GM18907 (cell line): ENCODE data around the gene PCARE.
"Not testable (repeated sequence)": the region's sequence is repeated elsewhere in the genome, so short reads cannot be mapped to it uniquely, and the experiment has no call there.

Experiments used
- ATAC-seq: cut with Tn5 transposase; IDR thresholded peaks from one replicate; pipeline ENCODE4 v1.9.1; 2021; ENCODE audit warnings: mild to moderate bottlenecking, moderate library complexity; ENCODE audit not compliant: unreplicated experiment

Gene PCARE

DNA sequence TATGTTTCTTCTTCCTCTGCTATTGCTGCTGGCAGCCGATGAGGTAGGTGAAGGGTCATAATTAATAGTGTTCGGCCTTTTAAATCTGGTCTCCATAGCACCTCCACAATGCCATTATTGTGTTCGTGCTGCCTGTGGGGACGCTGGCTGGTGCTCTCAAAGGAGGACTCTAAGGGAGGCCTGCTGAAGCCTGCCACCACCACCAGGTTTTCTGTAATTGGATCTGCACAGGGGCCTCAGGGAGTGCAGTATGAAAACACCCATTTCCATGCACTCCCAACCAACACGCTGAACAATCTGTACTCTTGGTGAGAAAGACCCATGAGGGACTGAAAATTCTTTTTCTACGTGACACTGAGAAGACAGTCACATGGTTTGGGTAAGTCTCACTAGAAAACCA lies 23.2 kb upstream of the PCARE start:
- ATAC-seq: no peak

DNA sequence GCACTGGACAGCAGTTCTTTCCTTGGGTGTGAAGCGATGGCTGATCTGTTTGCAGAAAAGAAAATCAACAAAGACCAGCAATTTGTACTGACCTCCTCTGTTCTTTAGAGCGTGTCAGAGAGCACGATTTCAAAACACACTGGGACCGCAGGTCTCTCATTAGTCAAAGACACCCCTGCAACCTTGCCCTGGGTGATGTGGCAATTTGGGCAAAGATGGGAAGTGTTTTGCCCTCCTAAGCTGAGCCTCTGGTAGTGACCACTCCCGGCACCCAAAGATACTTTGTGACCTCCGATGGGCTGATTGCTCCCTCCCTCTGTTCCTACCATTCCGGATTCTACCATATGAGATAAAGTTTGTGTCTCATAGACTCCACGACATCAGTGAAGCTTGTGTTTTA lies 22.6 kb upstream of the PCARE start:
- no peak for ATAC-seq

DNA sequence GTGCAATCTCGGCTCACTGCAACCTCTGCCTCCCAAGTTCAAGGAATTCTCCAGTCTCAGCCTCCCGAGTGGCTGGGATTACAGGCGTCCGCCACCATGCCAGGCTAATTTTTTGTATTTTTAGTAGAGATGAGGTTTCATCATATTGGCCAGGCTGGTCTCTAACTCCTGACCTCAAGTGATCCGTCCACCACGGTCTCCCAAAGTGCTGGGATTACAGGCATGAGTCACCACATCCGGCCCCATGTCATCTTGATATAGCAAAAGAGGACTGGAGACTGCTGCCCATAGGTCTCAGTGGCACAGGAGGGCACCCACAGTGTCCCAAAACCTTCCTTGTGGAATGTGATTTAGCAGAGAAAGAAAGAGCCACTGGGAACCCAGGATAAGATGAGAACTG lies 16.0 kb upstream of the PCARE start:
- not testable (repeated sequence) for ATAC-seq

DNA sequence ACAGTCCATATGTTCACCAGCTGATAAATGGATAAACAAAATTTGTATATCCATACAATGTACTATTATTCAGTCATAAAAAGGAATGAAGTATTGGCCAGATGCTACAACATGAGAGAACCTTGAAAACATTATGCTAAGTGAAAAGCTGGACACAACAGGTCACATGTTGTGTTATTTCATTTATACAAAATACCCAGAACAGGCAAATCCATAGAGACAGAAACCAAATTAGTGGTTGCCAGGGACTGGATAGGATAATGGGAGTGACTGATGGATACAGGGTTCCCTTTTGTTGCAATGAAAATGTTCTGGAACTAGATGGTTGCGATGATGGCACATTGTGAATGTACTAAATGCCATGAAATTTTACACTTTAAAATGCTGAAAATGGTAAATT lies 10.2 kb upstream of the PCARE start:
- no peak for ATAC-seq

DNA sequence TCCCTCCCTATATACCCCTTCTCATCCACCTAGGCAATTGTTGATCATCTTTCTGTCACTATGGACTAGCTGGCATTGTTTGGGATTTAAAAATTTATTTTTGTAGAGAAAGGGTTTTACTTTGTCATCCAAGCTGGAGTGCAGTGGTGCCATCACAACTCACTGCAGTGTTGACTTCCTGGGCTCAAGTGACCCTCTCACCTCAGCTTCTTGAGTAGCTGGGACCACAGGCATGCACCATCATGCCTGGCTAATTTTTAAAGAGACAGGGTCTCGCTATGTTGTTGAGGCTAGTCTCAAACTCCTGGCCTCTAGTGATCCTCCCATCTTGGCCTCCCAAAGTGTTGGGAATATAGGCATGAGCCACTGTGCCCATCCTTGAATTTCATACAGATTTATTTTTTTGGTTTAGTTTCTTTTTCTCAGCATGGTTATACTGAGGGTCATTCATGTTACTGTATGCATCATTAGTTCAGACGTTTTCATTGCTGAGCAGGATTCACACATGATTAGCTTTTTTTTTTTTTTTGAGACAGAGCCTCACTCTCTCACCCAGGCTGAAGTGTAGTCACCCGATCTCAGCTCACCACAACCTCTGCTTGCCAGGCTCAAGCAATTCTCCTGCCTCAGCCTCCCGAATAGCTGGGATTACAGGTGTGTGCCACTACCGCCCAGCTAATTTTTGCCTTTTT lies 8.6 kb upstream of the PCARE start:
- peak; percentile 78 for ATAC-seq

DNA sequence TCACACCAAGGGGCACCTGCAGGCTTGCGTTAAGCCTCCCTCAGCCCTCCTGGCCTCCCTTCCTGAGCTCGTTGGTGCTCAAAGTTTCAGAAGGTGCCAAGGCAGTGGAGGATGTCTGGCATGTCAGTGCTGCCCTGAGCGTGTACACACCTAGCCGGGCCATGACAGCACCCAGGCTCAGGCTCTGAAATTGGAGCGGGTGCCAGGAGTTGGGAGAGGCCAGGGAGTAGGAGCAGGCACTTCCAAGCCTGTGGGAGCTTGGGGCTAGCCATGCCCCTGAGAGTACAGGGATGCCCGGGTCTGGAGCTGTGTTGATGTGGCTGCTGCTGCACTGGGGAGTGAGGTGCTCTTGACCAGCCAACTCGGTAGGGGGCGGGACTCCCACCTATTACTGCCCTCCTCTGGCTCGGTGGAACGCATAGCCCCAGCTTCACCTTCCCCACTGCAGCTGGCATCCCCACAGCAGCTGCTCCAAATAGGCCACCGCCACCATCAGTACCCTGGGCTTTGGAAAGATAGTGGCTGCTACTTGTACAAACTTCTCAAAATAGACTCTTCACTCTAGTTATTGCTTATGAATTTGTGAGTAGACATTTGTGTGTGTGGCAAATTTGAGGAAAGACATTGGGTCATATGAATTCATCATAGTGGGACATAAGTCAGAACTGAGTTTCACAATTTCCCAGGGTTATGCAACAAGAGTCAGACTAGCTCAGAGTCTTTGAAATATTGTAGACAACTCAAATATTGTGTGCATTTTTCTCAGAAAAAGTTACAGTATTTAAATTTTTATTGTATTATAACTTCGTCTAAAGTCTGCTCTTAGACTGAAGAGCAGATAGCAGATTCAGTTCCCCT lies 6.8 kb upstream of the PCARE start:
- ATAC-seq: no peak

DNA sequence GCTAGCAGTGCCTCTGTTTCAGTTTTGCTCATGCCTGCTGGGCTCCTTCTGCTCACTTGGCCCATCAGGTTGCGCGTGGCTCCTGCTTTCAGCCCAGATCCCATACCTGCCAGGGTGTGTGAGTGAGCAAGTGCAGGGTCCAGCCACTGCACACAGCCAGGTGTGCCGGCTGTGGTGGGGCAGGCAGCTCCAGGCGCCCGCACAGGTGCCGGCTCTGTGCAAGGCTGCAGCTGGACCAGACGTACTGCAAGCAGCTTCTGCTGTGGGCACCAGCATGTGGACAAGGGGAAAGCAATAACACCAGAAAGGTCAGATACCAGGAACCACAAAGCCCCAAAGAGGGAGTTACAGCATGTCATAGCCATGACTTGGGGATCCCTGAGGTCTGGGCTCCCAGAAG lies 5.6 kb upstream of the PCARE start:
- no peak for ATAC-seq

DNA sequence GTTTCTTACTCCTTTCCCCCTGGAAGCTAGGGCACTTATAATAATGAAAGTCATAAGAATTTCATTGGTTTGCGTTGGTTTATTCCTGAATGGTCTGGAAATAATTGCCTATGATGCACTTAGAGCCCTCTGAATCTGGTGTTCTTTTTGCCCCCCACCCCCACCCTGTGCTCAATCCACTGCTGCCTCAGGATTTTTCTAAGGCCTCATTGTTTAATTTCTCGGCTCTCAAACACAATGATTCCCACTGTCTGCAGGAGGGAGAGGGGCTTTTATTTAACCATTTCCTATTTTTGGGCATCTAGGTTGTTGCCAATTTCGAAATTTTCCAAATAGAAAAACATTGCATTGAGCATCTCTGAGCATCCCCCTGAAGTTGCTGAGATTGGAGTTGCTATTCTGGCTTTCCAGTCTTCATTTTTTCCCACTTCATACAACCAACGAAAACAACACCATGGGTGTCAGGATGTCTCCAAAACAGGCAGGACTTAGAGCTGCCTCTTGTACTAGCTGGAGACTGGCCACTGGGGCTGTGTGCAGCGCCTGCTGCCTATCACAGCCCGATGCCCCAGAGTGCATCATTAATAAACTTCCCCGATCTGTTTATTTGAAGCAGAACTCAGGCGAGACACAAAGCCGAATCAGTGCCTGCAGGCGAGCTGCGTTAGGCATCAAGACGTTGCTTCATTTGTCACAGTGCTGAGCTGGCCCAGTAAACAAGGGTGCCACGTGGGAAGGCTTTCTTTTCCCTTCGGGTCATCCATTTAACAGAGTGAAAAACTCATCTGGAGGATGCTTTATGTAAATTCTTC lies 1.8 kb upstream of the PCARE start:
- ATAC-seq: no peak

DNA sequence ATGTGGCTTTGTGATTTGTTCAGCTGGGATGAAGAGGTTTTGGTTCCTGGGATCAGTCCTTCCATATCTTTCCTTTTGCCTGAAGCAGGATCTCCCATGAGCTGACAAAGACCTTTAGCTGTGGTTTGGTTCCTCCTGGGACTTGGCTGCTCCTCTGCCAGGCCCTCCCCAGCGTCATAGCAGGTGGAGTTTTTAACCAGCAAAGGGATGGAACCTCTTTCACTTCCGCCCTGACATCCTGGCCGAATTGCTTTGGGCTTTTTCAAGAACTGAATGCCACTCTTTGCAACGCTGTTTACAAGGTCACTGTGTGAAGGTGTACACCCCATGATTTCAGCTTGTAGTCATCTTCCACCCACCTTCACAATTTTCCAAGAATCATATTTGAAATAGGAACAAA lies 390 bp downstream of the PCARE start:
- ATAC-seq: no peak

DNA sequence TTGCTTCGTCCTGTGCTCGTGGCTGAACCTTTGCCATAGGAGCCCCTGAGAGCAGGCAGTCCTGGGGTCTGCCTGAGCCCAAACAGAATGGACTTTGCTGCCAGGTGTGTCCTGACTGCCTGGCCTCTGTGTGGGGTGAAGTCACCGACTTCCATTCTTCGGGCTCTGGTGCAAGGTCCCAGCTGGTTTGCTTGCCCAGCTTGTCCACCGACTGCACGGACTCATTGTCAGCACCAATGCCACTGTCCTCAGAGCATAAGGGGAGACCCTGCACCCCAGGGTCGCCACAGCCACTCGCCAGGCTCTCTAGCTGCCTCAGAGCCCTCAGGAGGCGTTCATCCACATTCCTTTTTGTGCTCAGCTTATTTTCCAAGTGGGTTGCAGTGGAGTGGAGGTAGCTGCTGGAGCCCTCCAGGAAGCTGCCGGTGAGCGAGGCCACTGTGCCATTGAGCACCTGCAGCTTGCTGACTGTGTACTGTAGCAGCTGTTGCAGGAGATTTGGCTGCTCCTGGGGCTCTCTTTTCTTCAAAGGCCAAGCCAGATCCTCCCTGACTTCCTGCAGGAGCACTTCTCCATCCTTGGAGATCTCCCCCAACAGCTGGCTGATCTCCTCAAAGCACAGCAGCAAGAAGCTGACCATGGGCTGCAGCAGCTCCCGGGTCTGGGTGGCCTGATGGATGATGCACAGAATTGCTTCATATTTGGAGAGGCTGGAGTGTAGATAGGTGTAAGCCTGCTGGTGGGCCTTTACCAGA lies 1.2 kb downstream of the PCARE start:
- ATAC-seq: no peak

DNA sequence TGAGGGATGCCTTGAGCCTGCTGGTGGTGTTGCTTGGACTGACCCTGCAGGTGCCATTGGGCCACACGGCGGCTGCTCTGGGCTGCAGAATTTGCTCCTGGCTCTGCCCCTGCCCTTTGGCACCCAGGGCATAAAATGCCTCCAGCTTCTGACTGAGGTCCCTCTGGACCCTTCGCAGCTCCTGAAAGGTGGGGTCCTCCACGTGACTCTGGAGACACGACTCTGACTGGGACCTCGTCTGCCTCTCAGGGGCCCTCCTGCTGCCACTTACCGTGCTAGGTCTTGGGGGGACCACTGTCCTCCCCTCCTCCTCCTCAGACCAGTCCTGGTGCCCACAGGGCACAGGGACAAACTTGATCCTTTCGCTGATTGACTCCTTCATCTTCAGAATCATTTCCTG lies 2.1 kb downstream of the PCARE start:
- ATAC-seq: no peak

DNA sequence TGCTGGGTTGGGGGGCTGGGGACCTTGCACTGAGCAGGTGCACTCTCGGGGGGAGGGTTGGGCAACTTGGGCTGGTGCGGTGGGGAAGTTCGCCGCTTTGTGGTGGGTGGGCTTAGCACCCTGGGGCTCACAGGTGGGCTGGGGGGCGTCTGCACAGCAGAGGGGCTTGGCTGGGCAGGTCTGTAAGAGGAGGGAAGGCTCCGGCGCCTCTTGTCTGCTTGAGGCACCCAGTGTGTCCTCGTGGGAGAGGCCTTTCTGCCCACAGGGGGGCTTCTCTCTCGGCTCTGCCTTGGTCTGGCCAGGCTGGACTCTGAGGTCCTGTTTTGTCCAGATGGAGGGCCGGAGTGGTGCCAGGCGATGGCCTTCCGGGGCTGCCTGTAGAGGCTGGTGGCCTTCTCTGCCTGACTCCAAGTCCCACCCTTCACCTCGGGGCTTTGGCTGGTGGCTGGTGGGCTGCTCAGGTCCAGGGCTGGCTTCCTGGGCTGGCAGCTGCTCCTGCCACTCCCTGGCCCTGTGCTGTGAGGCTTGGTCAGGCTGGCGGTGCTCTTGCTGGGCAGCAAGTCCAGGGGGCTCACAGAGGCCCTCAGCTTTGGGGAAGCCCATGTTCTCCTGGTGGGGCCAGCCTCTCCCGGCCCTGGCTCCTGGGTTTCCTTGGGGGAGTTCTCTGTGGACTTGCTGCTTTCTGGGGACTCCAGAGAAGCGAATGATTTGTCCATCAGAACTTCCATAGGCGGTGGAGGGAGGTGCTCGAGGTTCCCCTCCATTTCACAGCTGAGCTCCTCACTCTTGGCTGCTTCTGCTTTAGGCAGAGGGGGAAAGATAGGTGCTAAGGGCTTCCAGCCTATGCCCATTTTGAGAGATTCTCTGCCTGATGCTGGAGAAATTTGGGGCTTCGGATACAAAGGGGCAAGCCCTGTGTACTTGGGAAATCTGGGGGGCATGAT lies 3.0 kb downstream of the PCARE start:
- no peak for ATAC-seq

DNA sequence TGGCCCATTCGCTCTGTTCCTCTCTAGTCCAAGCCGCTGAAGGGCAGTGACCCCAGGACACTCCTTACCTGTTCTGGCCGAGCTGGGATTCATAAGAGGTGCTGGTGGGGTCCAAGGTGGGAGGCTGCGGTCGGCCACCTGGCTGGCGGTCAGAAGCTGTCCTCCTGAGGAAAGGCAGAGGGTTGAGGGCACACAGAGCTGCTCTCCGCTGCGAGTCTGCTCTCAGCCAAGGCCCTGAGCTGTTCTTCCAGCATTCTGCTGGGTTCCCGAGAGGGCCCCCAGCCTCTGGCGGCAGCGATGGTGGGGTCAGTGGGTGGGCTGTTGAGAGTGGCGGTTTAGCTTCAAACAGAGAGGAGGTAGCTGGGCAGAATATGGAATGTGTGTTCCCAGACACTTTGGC lies 3.8 kb downstream of the PCARE start:
- ATAC-seq: no peak

DNA sequence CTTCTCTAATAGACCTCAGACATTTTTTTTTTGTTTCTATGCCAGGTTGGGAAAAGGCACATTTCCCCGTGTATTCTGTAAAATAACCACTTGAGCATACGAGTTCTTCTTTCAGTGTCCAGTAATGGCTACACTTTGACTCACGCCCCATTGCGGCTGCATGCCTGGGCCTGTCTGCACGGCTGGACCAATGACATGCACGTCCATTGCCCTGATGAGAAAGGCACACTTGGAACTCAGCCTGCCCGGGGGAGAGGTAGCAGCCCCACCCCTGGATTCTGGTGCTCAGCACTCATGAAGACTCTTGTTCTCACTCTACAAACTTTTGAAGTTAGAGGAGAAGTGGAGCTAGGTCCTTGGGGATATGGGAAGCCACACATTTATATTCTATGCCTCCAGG lies 5.8 kb downstream of the PCARE start:
- no peak for ATAC-seq

DNA sequence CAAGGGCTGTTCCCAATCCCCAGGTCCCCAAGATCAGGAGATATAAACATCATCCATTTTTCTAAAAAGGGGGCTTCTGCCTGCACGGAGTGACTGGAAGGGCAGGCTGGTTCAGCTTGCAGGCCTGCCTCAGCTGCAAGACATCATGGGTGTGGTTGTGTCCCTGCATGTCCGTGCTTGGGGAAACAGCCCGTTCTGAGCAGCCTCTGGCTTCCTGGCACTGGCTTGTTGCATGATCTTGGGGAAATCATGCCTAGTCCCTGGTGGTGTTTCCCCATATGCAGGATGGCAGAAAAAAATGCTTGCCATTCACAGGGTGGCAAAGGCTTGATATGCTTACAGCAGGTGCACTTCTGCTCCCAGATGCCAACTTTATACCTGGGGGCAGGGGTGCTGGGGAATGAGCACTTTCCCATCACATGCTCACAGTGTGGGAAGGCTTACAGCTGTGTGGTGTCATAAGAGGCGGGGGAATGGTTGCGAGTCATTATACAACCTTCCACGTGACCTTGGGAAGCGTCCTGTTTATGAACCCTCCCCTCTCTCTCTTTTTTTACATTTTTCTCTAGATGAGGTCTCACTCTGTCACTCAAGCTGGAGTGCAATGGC lies 7.2 kb downstream of the PCARE start:
- no peak for ATAC-seq

DNA sequence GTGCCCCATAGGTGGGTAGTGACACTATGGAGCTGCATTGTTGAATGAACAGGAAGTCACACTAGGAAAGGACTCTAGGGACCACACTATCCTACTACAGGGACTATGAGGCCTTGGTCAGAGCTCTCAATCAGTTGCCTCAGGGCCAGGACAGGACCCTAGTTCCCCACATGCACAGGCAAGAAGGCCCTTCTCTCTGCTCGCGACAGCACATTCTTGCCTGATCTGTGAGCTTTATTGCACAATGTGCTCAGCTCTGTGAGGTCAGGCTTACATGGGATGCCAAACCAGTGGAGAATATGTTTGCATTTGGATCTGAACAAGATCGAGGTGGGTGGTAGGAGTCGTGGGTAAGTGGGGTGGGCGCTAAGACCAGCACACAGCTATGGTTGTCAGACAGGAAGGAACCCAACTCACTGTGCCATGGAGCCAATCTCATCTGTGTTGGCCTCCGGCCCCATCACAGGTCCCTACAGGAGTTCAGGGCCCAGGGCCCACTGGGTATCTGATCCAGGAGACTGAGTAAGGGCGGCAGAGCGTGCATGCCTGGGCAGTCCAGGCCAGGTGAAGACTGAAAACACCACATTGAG lies 8.0 kb downstream of the PCARE start:
- ATAC-seq: no peak

DNA sequence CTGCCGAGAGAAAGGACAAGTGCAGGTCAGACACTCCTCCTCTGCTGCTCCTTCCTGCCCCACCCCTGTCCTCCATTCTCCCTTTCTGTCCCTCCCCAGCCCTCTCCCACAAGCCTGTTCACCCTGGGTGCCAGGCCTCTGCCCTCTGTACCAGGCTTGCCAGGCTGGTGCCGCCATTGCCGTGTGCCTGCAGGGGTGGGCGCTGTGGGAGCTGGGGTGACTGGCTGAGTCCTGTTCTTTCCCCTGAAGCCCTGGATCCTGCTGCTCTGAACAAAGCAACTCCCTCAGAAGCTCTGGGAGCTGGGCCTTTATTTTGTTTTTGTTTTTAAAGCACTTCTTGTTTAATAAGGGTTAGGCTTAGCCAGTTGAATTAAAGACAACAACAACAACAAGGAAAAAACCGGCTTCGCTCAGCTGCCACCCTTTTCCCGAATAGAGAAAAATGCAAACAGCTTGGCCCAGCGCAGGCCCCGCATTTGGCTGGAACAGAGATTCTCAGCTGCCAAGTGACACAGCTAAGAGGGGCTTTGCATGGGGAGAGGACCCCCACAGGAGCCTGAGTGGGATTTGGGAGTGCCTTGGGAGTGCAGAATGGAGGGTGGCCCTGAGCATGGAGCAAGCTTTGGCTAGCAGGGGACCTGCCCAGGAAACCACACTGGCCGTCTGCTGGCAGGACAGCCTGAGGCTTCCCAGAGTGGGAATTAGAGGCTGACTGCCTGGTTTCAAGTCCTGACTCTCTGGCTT lies 9.1 kb downstream of the PCARE start:
- no peak for ATAC-seq

DNA sequence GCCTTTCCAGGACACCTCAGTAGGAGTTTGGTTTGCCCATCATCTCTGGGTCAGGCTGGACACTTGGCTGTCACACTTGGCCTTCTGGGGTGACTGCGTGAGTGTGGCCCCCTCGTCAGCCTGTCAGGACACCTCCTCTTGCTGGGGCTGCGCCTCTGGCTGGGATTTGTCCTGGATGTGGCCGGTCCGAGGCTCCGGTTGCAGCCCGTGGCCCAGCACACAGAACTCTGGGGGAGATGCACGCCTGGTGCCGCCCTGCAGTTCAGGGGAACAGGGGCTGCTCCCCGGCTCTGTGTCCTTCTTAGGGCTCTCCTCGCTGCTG lies 9.6 kb downstream of the PCARE start:
- no peak for ATAC-seq

DNA sequence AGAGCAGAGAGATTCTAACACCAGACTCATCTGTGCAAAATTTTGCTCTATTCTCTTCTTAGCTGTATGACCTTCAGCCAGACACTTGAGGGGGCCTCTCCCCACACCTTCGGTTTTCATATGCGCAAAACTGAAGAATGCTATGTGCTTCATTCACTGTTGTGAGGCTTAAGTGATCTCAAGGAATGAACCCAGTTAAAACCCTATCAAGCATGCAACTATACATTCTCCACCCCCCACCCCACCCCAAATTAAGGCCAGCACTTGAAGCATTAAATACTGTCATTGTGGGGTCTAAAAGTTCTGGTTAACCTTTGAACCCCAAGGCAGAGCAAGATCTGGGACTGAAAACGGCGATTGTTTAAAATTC lies 10.0 kb downstream of the PCARE start:
- no peak for ATAC-seq
